NCI-H146 treated with DMSO at 0.1 percent for 48 hours (cell line): ENCODE results near the gene MRPL17.

Source experiments
- DNase-seq: peaks from one replicate; lab custom pipeline; 2025; ENCODE audit not compliant: unreplicated experiment; lab: John Stamatoyannopoulos, UW

Gene MRPL17

DNA sequence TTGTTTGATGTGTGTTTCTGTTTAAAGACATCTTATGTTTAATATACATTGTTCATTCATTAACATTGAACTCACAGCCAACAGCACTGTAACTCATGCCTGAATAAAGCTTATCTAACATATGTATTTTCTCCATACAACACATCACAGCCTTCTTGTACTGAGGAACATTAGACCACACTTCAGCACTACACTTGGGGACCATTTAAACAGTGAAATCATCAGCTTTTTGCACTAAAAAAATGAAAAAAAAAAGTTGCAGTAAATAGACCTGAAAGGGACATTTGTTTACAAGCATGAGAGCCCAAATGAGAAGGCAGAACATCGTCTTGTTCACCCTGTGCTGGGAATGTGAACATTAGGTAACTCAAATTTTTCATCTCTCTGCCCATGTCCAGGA is 48.6 kb downstream of the MRPL17 start:
- no peak for DNase-seq

DNA sequence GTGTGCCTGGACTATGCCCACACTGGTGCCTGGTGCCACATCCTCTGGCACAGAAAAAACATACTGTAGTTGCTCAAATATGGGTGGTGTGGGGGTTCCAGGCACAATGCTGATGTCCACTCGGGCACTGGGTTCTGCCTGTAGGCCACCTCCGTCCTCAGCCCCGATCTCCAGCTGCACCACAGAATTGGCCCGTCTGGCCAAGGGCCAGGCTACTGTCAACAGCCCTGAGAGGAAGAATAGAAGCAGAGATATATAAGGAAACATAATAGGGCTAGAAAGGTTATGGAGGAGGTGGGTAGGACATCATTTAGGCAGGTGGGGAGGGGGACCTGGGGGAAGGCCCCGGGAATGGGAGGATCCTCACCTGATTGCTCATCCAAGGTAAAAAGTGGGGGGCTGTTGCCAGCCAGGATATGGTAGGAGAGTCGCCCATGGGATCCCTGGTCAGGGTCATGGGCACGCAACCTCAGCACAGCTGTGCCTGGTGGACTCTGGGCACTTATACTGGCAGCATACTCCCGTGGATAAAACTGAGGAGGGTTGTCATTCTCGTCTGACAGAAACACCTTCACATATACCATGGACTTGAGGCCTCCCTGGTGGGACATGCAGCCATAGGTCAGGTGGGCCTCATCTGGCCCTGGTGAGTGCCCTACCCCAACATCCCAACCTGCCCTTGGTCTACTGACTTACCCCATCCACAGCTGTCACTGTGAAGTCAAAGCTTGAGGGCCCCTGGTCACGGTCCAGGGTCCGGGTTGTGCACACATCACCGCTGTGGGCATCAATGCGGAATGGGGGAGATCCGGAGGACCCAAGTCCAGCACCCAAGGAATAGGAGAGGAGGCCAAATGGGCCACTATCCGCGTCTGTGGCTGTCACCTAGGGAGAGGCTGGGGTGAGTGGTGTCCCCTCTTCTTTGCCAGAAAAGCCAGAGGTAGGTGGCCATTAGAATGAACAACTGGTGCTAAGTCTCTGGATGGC is 49.4 kb downstream of the MRPL17 start:
- DNase-seq: no peak

DNA sequence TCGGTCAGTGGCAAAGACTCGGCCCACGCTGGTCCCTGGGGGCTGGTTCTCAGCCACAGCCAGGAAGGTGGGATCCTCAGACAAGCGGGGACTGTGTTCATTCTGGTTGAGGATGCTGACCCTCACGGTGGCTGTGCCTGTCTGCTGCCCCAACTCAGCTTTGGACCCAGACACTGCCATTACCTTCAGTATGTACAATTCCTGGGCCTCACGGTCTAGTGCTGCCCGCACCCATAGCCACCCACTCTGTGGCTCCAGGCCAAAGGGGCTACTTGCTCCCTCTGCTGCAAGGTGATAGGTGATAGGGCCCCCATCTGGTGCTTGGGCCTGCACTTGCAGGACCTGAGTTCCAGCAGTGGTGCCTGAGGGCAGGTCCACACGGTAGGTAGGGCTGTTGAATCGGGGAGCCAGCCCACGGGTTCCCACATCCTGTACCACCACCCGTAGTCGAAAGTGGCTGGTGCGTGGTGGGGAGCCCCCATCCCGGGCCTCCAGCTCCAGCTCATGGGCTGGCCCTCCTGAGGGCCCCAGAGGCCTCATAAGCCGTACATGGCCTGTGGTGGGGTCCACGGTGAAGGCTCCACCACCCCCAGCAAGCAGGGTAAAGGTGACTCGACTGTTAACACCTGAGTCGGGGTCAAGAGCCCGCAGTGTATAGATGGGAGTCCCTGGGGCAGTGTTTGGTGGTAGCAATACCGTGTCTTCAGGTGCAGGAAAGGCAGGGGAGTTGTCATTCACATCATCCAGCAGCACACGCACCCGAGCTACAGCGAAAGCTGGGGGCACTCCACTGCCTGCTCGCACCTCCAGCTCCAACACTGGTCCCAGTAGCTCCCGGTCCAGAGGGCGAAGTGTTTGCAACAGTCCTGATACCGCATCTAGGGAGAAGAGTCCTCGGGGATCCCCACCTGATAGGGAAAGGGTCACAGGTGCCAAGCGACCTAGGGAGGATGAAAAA is 50.7 kb downstream of the MRPL17 start:
- DNase-seq: no peak

DNA sequence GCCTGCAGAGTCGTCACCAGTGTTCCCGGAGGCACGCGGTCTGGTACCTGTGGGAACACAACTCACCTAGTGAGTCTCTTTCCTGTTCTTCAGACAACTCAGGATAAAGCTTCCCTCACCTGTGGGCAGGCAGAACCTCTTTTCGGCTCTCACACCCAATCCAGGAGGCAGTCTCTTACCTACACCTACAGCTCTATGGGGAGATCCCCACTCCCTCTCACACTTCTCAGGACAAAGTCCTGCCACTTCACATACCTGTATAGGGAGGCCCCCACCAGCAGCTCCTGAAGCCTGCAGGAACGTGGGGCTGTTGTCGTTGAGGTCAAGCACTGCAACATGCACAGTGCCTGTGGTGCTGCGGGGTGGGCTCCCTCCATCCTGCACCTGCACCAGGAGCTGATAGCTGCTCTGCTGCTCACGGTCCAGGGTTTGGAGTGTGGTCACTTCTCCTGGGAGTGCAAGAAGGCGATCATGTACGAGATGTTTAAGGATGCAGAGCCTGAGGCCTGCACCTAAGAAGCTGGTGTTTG is 51.7 kb downstream of the MRPL17 start:
- no peak for DNase-seq

DNA sequence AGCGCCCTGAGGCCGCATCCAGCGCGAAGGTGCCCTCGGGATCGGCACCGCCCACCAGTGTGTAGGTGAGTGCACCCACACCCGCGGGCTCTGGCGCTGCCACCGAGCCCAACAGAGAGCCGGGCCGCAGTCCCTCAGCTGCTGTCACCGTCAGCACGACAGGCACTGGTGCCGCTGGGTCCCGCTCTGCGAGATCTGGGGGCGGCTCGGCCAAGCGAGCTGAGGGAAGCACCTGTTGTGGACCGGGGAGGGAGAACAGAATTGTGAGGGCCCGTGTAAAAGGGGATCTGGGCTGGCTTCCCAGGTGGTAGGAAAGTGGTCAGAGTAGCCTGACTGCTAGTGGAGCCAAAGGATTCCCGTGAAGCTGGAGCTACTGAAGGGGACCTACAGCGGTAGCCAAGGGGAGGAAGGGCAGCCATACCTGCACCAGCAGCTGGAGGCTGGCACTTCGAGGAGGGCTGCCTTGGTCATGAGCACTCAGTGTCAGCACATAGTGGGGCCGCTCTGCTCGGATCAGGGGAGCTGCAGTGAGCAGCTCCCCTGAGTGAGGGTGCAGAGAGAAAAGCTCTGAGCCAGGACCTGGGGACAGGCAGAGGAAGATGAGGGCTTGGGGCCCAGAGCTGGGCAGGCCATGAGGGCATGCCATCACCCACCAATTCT is 52.4 kb downstream of the MRPL17 start:
- DNase-seq: no peak
